ENCODE measurements around the gene KANSL1. TPM values are rescaled to one million over a fixed set of nuclear protein-coding genes. Genes with fewer than 3 reads are reported as not detected.

Gene KANSL1
- polyA plus RNA-seq, 1 donor from 2014 or later = 65.0 TPM

GRCh38 chr17:45999900-46000290 is 193.3 kb downstream of the KANSL1 start:
- no peaks in the 10 kb centered on the region for H3K27me3 ChIP-seq (ENCODE audit: insufficient read depth, low read depth, low read length)
- no peak overlapping the region for H3K27ac ChIP-seq (ENCODE audit: low read length)
- TF ChIP-seq EP300 (conservative IDR thresholded peaks at IDR 0.05; ENCODE audit: poor library complexity, severe bottlenecking) = no peak
- no peak for TF ChIP-seq TAF1 (IDR thresholded peaks at IDR 0.05; ENCODE audit: low read depth)
- TF ChIP-seq POLR2AphosphoS5 (IDR thresholded peaks at IDR 0.05) = no peak
- no peak for TF ChIP-seq EZH2 (IDR thresholded peaks at IDR 0.05; ENCODE audit: borderline replicate concordance, insufficient read depth, low read length, poor library complexity, severe bottlenecking)
- no peak for TF ChIP-seq MXI1 (conservative IDR thresholded peaks at IDR 0.05; ENCODE audit: poor library complexity, severe bottlenecking)
- no peak for TF ChIP-seq SMC3 (conservative IDR thresholded peaks at IDR 0.05; ENCODE audit: poor library complexity)
- no peak for TF ChIP-seq CTCF (IDR thresholded peaks at IDR 0.05; ENCODE audit: poor library complexity, severe bottlenecking)
- H3F3A ChIP-seq (ENCODE audit: insufficient read depth, low read length, poor library complexity, severe bottlenecking) = no peaks in the 10 kb centered on the region
- H3K4me3 ChIP-seq (ENCODE audit: low read length) = no peak overlapping the region
- no peaks in the 10 kb centered on the region for H4K20me1 ChIP-seq (ENCODE audit: insufficient read depth)
- H3K9me3 ChIP-seq (ENCODE audit: low read length) = no peaks in the 10 kb centered on the region
- H3K9ac ChIP-seq (ENCODE audit: low read length) = no peak overlapping the region
- no peak overlapping the region for H2AFZ ChIP-seq (ENCODE audit: low read depth, low read length)
- no peak overlapping the region for H3K4me2 ChIP-seq (ENCODE audit: low read length)
- H3K36me3 ChIP-seq (ENCODE audit: insufficient read depth, low read length) = no peaks in the 10 kb centered on the region
- no peaks in the 10 kb centered on the region for H3K9me2 ChIP-seq (ENCODE audit: insufficient read depth, low read length)
- no peaks in the 10 kb centered on the region for H3K79me2 ChIP-seq (replicated peaks; ENCODE audit: insufficient read depth, low read length)

GRCh38 chr17:45998987-45999899 is 194.0 kb downstream of the KANSL1 start, which contains the start of gene STH:
TSS of gene STH (plus strand) at chr17:45999250. CDS start at chr17:45999280, 30 bp downstream.
- H3K9me3 ChIP-seq (ENCODE audit: low read length) = no peaks in the 10 kb centered on the region
- no peak within 1 kb of the TSS for H3K27ac ChIP-seq (ENCODE audit: low read length)
- H3K4me3 ChIP-seq (ENCODE audit: low read length) = no peak within 1 kb of the TSS
- no peaks in the 10 kb centered on the region for H3F3A ChIP-seq (ENCODE audit: insufficient read depth, low read length, poor library complexity, severe bottlenecking)
- TF ChIP-seq REST (IDR thresholded peaks at IDR 0.05; ENCODE audit: borderline replicate concordance) (no peak), EZH2 (IDR thresholded peaks at IDR 0.05; ENCODE audit: borderline replicate concordance, insufficient read depth, low read length, poor library complexity, severe bottlenecking) (no peak), SMC3 (conservative IDR thresholded peaks at IDR 0.05; ENCODE audit: poor library complexity) (no peak), TAF1 (IDR thresholded peaks at IDR 0.05; ENCODE audit: low read depth) (no peak), CTCF (IDR thresholded peaks at IDR 0.05; ENCODE audit: poor library complexity, severe bottlenecking) (no peak), MXI1 (conservative IDR thresholded peaks at IDR 0.05; ENCODE audit: poor library complexity, severe bottlenecking) (no peak), RAD21 (conservative IDR thresholded peaks at IDR 0.05) (no peak), EP300 (conservative IDR thresholded peaks at IDR 0.05; ENCODE audit: poor library complexity, severe bottlenecking) (no peak), POLR2AphosphoS5 (IDR thresholded peaks at IDR 0.05) (no peak)
- no peaks in the 10 kb centered on the region for H3K79me2 ChIP-seq (replicated peaks; ENCODE audit: insufficient read depth, low read length)
- no peak within 1 kb of the TSS for H3K9ac ChIP-seq (ENCODE audit: low read length)
- H3K4me2 ChIP-seq (ENCODE audit: low read length) = no peak within 1 kb of the TSS
- no peak within 1 kb of the TSS for H2AFZ ChIP-seq (ENCODE audit: low read depth, low read length)
- H3K9me2 ChIP-seq (ENCODE audit: insufficient read depth, low read length) = no peaks in the 10 kb centered on the region
- no peaks in the 10 kb centered on the region for H3K36me3 ChIP-seq (ENCODE audit: insufficient read depth, low read length)
- no peaks in the 10 kb centered on the region for H4K20me1 ChIP-seq (ENCODE audit: insufficient read depth)
- no peaks in the 10 kb centered on the region for H3K27me3 ChIP-seq (ENCODE audit: insufficient read depth, low read depth, low read length)
